Activated naive CD8-positive, alpha-beta T cell treated with anti-CD3 and anti-CD28 coated beads, Interleukin-2, amount 10 ng/mL, durations not matched to agents 7 days and 5 days (primary cell): ENCODE data around the gene NEDD4L. TPM values are rescaled to one million over a fixed set of nuclear protein-coding genes. Genes with fewer than 3 reads are reported as not detected.

Experiments
- ATAC-seq: fragments of 150-1000 bp; cut with Tn5 transposase; one replicate; pipeline ENCODE4 v1.10.0; 2021; ENCODE audit warnings: low read depth, moderate library complexity
- POLR2A ChIA-PET: fragments of 350-600 bp; sonication (Branson Sonifier 250); formaldehyde crosslinking; loops from one replicate; lab custom pipeline; 2021; ENCODE audit warnings: antibody characterized with exemption; lab: Charles Lee
- DNase-seq: peaks from one replicate; pipeline ENCODE4 v3.0.0; 2021
- H3K27ac Mint-ChIP-seq: one replicate; pipeline ENCODE4 v1.8.0; 2022; ENCODE audit warnings: mild to moderate bottlenecking, mixed read lengths
- H3K27me3 Mint-ChIP-seq: one replicate; pipeline ENCODE4 v1.8.0; 2022; ENCODE audit warnings: mild to moderate bottlenecking, moderate library complexity, mixed read lengths
- H3K36me3 Mint-ChIP-seq: one replicate; pipeline ENCODE4 v1.8.0; 2021; ENCODE audit warnings: mild to moderate bottlenecking, mixed read lengths
- H3K4me1 Mint-ChIP-seq: one replicate; pipeline ENCODE4 v1.8.0; 2021; ENCODE audit warnings: mixed read lengths
- H3K4me3 Mint-ChIP-seq: one replicate; pipeline ENCODE4 v1.8.0; 2022; ENCODE audit warnings: mild to moderate bottlenecking, moderate library complexity, mixed read lengths
- H3K9me3 Mint-ChIP-seq: one replicate; pipeline ENCODE4 v1.8.0; 2021; ENCODE audit warnings: mixed read lengths
- total RNA-seq, 2 experiments: library from RNA; stranded (reverse); gene quantifications; one replicate each; pipeline ENCODE4 v1.2.3, GENCODE V29; 2021

Gene NEDD4L
- total RNA-seq, 2 experiments from 2014 or later: 4.4 to 7.4 TPM

DNA sequence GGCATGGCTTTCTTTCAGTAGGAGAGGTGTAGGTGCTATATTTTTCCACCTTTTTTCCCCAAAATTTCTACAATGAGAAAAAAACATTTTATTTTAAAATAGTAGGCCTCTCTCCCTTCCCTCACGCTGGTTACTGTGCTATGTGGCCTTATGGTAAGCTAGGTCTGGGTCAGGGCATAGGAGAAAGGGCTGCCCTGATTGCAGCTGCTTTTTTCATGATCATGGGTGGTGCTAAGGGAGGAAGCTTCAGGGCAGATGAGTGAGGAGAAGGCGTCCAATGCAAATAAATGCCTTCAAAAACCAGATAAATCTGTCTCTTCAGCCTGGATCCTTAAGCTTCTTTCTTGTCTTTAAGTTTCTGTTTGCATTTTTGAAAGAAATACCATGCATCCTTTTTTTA lies 338.4 kb downstream of the NEDD4L start:
- Mint-ChIP-seq H3K4me1 (no peaks in the 10 kb centered on the region), H3K36me3 (no peaks in the 10 kb centered on the region), H3K27me3 (no peaks in the 10 kb centered on the region), H3K4me3 (no peak overlapping the region), H3K27ac (no peak overlapping the region), H3K9me3 (no peaks in the 10 kb centered on the region)
- POLR2A ChIA-PET: no interaction called here
- DNase-seq (no peak), ATAC-seq (no peak)

DNA sequence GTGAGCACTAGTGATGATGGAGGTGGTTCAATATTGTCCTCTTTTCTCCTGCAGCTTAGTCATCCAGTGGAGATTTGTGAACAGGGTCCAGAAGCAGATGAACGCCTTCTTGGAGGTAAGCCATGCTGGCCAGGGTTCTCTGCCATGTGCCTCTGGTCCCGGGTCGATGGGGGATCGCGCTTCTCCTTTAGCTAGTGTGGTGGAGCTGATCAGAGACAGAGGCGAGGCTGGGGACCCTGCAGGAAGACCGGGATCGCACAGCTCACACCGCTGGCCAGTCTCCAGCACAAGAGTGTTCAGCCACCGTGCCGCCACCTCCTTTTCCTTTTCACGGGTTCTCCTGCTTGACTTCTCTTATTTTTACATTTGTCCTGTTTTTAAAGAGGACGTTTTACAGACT lies 341.4 kb downstream of the NEDD4L start:
- no peak overlapping the region for H3K27ac Mint-ChIP-seq
- no peaks in the 10 kb centered on the region for H3K36me3 Mint-ChIP-seq
- no peak overlapping the region for H3K4me3 Mint-ChIP-seq
- no peaks in the 10 kb centered on the region for H3K4me1 Mint-ChIP-seq
- H3K27me3 Mint-ChIP-seq: no peaks in the 10 kb centered on the region
- ATAC-seq (no peak), DNase-seq (no peak)
- POLR2A ChIA-PET: no interaction called here
- H3K9me3 Mint-ChIP-seq: no peaks in the 10 kb centered on the region

DNA sequence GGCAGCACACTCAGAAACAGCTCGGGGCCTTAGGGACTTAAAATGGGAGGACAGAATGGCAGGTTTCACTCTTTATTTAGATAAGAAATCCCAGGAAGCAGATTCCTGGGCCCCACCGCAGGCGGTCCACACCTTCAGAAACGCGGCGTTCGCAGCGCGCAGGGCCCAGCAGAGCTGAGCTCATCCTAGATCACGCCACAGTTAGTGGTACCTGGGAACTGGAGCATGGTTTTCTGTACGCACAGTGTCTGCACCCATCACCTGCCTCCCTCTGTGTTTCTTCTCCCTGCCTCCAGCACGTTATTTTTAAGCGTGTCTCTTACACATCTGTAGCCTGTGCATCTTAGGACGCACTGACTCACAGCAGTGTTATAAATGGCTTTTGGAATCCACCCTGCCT lies 342.8 kb downstream of the NEDD4L start:
- DNase-seq (no peak), ATAC-seq (no peak)
- Mint-ChIP-seq H3K4me3 (no peak overlapping the region), H3K9me3 (no peaks in the 10 kb centered on the region), H3K27me3 (no peaks in the 10 kb centered on the region), H3K27ac (no peak overlapping the region), H3K36me3 (no peaks in the 10 kb centered on the region), H3K4me1 (no peaks in the 10 kb centered on the region)
- POLR2A ChIA-PET: no interaction called here

DNA sequence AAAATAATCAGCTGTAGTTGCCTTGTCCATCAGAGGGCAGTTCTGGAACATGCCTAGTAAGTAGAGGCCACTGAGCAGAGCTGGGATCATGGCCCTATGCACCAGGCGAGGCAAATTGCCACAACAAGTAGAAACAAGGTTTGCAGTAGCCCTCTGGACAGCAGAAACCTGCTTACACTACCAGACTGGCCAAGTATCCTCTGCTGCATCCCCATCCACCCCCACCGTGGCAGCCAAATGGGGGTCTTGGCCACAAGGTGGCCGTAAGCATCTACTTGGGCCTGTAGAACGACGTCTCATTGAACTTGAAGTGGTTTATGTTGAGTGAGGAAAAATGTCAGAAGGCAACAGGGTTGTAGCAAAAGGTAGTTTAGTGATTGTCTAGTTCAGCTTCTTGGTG lies 343.7 kb downstream of the NEDD4L start:
- no peaks in the 10 kb centered on the region for H3K36me3 Mint-ChIP-seq
- H3K4me3 Mint-ChIP-seq: no peak overlapping the region
- no peak for ATAC-seq
- POLR2A ChIA-PET: no interaction called here
- no peaks in the 10 kb centered on the region for H3K27me3 Mint-ChIP-seq
- no peaks in the 10 kb centered on the region for H3K9me3 Mint-ChIP-seq
- no peak for DNase-seq
- H3K4me1 Mint-ChIP-seq: no peaks in the 10 kb centered on the region
- no peak overlapping the region for H3K27ac Mint-ChIP-seq

DNA sequence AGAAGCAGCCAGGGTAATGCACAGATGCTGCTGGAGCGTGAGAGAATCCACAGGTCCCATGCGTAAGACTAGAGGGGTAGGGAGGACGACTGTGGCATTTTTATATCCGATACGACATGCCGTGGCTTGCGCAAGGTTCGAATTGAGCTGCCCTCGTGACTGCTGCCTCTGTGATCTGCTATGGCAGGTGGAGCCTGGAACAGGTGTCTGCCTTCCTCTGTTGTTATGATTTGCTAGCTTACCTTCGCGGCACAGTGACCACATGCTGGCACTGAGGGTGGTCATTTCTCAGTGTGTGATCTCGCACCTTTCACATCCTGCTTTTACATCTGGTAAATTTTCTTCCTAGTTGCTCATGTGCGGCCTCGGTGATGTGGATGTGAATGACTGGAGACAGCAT lies 344.7 kb downstream of the NEDD4L start:
- Mint-ChIP-seq H3K4me1 (no peaks in the 10 kb centered on the region), H3K9me3 (no peaks in the 10 kb centered on the region), H3K27ac (no peak overlapping the region), H3K4me3 (no peak overlapping the region), H3K27me3 (no peaks in the 10 kb centered on the region), H3K36me3 (no peaks in the 10 kb centered on the region)
- ATAC-seq (no peak), DNase-seq (no peak)
- POLR2A ChIA-PET: no interaction called here

DNA sequence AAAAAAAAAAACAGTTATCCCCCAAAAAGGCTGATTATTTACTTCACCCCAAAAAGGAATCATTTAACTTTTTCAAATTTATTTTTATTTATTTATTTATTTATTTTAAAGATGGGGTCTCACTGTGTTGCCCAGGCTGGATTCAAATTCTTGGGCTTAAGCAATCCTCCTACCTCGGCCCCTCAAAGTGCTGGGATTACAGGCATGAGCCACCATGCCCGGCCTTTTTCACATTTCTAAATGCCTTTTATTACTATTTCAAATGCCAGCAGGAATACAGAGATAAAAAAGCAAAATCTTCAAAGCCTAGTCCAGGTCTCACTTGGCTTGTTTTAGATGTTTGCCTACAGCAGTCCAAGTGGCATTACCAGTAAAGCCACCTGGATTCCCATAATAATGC lies 345.7 kb downstream of the NEDD4L start:
- DNase-seq (no peak), ATAC-seq (no peak)
- POLR2A ChIA-PET: no interaction called here
- H3K9me3 Mint-ChIP-seq: no peaks in the 10 kb centered on the region
- H3K36me3 Mint-ChIP-seq: no peaks in the 10 kb centered on the region
- H3K27ac Mint-ChIP-seq: no peak overlapping the region
- H3K4me1 Mint-ChIP-seq: no peaks in the 10 kb centered on the region
- no peaks in the 10 kb centered on the region for H3K27me3 Mint-ChIP-seq
- no peak overlapping the region for H3K4me3 Mint-ChIP-seq

DNA sequence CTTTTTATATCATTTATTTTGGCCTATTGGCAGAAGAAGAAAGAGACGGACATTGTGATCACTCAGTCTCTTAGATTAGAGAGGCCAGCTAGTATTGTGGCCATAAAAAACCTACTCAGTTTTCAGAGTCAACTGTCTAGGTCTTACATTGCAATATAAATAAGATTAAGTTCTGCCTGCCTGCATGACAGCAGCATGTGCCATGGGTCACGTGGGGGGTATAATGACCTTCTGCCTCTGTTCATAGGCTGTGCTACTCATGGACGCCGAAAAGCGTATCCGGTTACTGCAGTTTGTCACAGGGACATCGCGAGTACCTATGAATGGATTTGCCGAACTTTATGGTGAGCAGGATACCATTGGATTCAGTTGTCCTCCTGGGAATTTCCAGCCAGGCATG lies 346.4 kb downstream of the NEDD4L start:
- Mint-ChIP-seq H3K36me3 (no peaks in the 10 kb centered on the region), H3K27ac (no peak overlapping the region), H3K27me3 (no peaks in the 10 kb centered on the region), H3K9me3 (no peaks in the 10 kb centered on the region), H3K4me3 (no peak overlapping the region), H3K4me1 (no peaks in the 10 kb centered on the region)
- DNase-seq (no peak), ATAC-seq (no peak)
- POLR2A ChIA-PET: no interaction called here

DNA sequence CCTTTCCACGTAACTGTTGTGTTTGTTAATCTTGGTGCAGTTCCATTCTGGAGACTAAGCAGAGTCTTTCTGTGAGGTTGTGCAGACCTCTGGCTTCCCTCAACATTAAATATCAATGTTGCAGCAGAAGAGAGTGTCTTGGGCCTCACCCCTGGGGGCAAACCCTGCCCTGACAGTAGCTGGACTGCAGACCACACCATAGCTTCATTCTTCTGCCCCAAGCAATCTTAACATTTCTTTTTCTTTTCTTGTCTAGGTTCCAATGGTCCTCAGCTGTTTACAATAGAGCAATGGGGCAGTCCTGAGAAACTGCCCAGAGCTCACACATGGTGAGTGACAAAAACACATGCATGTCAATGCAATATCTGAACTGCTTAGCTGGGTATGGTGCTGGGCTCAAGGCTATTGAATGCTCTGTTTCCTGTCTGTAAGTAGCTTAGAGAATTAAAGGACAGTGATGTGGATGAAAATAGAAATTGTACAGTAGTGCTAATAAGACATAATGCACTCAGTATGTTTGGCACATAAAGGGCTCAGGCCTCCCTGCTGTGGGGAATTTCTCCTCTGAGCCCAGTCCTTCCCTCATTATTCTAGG lies 347.3 kb downstream of the NEDD4L start:
- H3K4me1 Mint-ChIP-seq: peaks cover 8% of the 10 kb centered on the region
- DNase-seq (no peak), ATAC-seq (no peak)
- H3K27ac Mint-ChIP-seq: no peak overlapping the region
- H3K36me3 Mint-ChIP-seq: no peaks in the 10 kb centered on the region
- no peaks in the 10 kb centered on the region for H3K9me3 Mint-ChIP-seq
- H3K27me3 Mint-ChIP-seq: no peaks in the 10 kb centered on the region
- no peak overlapping the region for H3K4me3 Mint-ChIP-seq
- POLR2A ChIA-PET: no interaction called here

DNA sequence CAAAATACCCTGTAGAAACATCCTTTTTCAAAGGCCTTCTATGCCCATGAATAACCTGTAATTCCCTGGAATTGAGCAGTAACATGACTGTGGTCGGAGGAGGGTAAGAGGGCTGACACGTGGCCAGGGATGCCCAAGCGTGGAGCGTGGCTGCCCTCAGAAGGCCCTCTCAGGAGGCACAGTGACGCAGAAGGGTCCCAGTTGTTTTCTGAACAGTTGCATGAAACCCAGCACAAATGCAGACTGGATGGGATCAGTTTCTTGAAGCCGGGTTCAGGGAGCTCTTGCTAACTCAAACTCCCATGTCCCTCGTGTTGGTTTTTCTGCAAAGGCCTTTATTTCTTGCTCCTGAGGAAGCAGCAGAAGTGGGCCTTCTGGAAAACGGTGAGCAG lies 347.9 kb downstream of the NEDD4L start:
- no peak overlapping the region for H3K27ac Mint-ChIP-seq

DNA sequence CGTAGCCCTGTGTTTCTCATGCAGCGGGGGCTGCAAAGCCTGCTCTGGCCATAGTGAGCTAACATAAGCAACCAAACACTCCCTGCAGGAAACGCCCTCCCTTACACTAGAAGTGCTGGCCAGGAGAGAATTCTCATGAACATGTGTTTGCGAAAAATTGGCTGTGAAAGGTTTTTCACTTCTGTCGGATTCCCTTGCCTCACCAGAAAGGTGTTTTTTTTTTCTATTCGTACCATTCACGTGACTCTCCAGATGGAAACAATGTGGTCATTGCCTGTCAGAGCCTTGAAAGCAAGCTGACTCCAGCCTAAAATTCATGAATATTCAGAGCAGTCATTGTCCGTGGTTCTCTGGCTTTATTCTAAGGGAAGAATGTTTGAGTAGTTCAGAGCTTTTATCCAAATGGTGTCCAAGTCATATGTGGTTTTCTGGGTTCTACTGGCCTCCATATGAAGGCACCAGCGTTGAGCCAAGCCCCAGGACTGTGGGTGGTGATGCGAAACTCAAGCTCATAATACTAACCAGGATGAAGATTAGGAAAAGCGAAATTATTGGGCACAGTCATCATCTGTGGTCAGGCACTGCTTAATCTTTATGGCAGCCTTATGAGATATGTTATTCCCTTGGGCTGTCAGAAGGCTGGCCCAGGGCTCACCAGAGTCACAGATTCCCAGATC lies 348.4 kb downstream of the NEDD4L start:
- no peaks in the 10 kb centered on the region for H3K36me3 Mint-ChIP-seq
- H3K4me3 Mint-ChIP-seq: no peak overlapping the region
- H3K27me3 Mint-ChIP-seq: no peaks in the 10 kb centered on the region
- ATAC-seq (no peak), DNase-seq (no peak)
- no peak overlapping the region for H3K27ac Mint-ChIP-seq
- POLR2A ChIA-PET: interaction anchor here (0.7 kb wide), 1 partner anchor 848 kb away, joined by 3 read pairs; no protein-coding TSS in a partner anchor
- H3K4me1 Mint-ChIP-seq: peaks cover 8% of the 10 kb centered on the region
- no peaks in the 10 kb centered on the region for H3K9me3 Mint-ChIP-seq

More for the DNA sequence above, 347.9 kb downstream of the NEDD4L start:
- no peaks in the 10 kb centered on the region for H3K36me3 Mint-ChIP-seq
- H3K4me3 Mint-ChIP-seq: no peak overlapping the region
- DNase-seq (no peak), ATAC-seq (no peak)
- POLR2A ChIA-PET: no interaction called here
- H3K9me3 Mint-ChIP-seq: no peaks in the 10 kb centered on the region
- no peaks in the 10 kb centered on the region for H3K27me3 Mint-ChIP-seq
- H3K4me1 Mint-ChIP-seq: peaks cover 8% of the 10 kb centered on the region

DNA sequence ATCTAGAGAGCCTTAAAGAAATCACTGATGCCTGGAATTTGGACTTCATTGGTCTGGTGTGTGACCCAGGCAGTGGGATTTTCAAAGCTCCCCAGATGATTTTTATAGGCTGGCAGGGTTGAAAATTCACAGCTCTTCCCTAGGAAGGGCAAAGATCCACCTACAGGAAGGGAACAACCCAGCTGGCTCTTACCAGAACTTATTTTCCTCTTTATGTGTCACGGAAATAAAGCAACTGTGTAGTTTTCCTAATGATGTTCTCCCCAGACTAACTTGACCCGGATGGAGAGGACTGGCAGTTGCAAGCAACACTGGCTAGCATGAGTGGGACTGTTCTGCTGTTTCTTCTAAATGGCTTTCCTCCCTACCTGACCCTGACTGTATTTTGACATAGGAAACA lies 349.3 kb downstream of the NEDD4L start:
- Mint-ChIP-seq H3K4me3 (no peak overlapping the region), H3K27ac (no peak overlapping the region), H3K36me3 (no peaks in the 10 kb centered on the region), H3K9me3 (no peaks in the 10 kb centered on the region), H3K4me1 (peaks cover 8% of the 10 kb centered on the region), H3K27me3 (no peaks in the 10 kb centered on the region)
- POLR2A ChIA-PET: no interaction called here
- DNase-seq (no peak), ATAC-seq (no peak)

DNA sequence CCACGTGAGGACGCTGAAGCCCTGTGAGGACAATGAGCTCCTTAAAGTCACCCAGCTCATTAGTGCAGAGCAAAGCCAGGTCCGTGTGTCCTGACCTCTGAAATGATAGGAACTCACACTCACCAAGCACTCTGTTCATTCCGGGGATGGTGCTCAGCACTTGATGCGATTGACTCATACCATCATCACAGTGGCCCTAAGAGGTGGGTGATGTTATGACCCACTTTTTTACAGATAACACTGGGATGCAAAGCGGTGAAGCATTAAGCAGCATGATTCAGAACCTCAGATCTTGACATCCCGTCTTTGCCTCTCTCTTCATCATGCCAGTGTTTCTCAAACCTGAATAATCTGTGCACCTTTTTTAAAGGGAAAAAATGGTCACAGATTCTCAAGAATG lies 350.0 kb downstream of the NEDD4L start:
- H3K9me3 Mint-ChIP-seq: no peaks in the 10 kb centered on the region
- ATAC-seq: no peak
- no peak overlapping the region for H3K27ac Mint-ChIP-seq
- H3K4me3 Mint-ChIP-seq: no peak overlapping the region
- POLR2A ChIA-PET: no interaction called here
- no peaks in the 10 kb centered on the region for H3K36me3 Mint-ChIP-seq
- H3K4me1 Mint-ChIP-seq: peaks cover 8% of the 10 kb centered on the region
- H3K27me3 Mint-ChIP-seq: no peaks in the 10 kb centered on the region
- DNase-seq: no peak

DNA sequence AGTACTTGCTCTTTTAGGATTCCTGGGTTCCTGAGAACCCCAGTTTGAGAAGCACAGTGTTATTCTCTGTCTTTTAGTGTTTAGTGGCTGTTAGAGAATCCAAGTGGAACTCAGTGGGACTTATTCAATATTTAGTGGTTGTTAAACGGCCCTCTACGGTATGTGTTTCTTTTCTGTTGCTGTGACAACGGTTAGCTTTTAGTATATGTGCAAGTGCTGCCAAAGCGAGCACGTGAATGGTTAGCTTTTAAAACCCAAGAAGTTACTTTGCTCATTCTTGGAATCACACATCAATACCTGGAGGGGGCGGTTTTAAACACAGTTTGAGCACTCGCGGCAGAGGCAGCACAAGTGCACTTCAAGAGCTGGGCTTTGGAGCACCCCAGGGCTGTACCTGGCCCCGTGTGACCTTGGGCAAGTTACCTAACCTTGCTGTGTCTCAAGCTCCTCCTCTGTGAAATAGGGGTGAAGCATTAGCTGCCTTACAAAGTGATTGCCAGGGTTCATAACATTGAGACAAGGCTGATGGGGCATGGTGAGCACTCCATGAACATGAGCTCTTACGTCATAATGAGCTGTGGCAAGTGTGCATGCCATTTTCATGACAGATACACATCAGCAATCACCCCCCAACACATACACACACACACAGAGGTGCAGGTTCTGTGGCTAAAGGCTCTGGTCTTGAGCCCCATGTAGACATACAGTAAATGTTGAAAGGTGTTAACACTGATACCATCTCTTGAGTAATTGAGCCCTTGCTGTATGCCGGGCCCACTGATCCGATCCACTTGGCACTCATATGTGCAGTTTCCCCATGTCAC lies 350.8 kb downstream of the NEDD4L start:
- no peak overlapping the region for H3K4me3 Mint-ChIP-seq
- H3K9me3 Mint-ChIP-seq: no peaks in the 10 kb centered on the region

DNA sequence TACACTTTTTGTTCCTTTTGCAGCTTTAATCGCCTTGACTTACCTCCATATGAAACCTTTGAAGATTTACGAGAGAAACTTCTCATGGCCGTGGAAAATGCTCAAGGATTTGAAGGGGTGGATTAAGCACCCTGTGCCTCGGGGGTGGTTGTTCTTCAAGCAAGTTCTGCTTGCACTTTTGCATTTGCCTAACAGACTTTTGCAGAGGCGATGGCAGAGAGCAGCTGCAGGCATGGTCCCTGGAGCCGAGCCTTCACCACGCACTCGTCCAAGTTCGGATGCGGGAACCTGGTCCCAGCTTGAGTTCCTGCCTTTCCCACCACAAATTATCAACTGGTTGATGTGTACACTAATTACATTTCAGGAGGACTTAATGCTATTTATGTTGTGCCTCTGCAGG lies 352.1 kb downstream of the NEDD4L start:
- H3K27ac Mint-ChIP-seq: no peak overlapping the region
- DNase-seq (no peak), ATAC-seq (no peak)
- H3K4me3 Mint-ChIP-seq: no peak overlapping the region
- peaks cover 11% of the 10 kb centered on the region for H3K4me1 Mint-ChIP-seq
- POLR2A ChIA-PET: interaction anchor here (0.6 kb wide), 1 partner anchor 574 kb away, joined by 3 read pairs; no protein-coding TSS in a partner anchor
- no peaks in the 10 kb centered on the region for H3K9me3 Mint-ChIP-seq
- H3K27me3 Mint-ChIP-seq: no peaks in the 10 kb centered on the region
- H3K36me3 Mint-ChIP-seq: no peaks in the 10 kb centered on the region

More for the DNA sequence above, 350.8 kb downstream of the NEDD4L start:
- DNase-seq (no peak), ATAC-seq (no peak)
- Mint-ChIP-seq H3K27me3 (no peaks in the 10 kb centered on the region), H3K27ac (no peak overlapping the region), H3K36me3 (no peaks in the 10 kb centered on the region), H3K4me1 (peaks cover 8% of the 10 kb centered on the region)
- POLR2A ChIA-PET: no interaction called here
